HCT116 (cell line): ENCODE results near the gene DIS3L. TPM values are rescaled to one million over a fixed set of nuclear protein-coding genes. Genes with fewer than 3 reads are reported as not detected.

ENCODE experiments used
- ATAC-seq: fragments of 200-7000 bp; cut with Tn5 transposase; 2 replicates; pipeline ENCODE4 v1.9.1; 2020; ENCODE audit warnings: mild to moderate bottlenecking, moderate library complexity
- BruUV-seq: library from RNA; stranded (reverse); fragments of 400-500 nt; replicated peaks from 2 replicates; lab custom pipeline; 2021; lab: Mats Ljungman, UMichigan
- CTCF ChIA-PET: fragments of 300-600 bp; sonication (Branson Sonifier 250); formaldehyde crosslinking; loops from one replicate; lab custom pipeline; 2021; ENCODE audit warnings: antibody characterized with exemption; lab: Charles Lee
- POLR2A ChIA-PET: fragments of 300-600, 350-600 bp; sonication (Branson Sonifier 250); formaldehyde crosslinking; loops from one replicate; lab custom pipeline; 2021; ENCODE audit warnings: antibody characterized with exemption; lab: Charles Lee
- RAD21 ChIA-PET, 2 experiments: fragments of 300-600 bp; sonication (Branson Sonifier 250); formaldehyde crosslinking; loops; one replicate each; lab custom pipeline; 2023; ENCODE audit warnings: low total read pairs in 2 of 2; ENCODE audit not compliant: uncharacterized antibody in 2 of 2, unreplicated experiment in 2 of 2, low non-redundant PET in 1 of 2; lab: Charles Lee
- DNase-seq: peaks from one replicate; pipeline ENCODE4 v3.0.0-alpha.2; 2010; ENCODE audit warnings: low read depth, low spot score
- H2AFZ ChIP-seq: fragments of 200-600 bp; shearing (Covaris generic), sonication (generic); 2 replicates; pipeline ENCODE4 v1.6.1; 2017; ENCODE audit warnings: low read depth, mixed run types, mixed read lengths, antibody characterized with exemption, low read length; ENCODE audit not compliant: poor library complexity, severe bottlenecking
- H3K27ac ChIP-seq: 2 replicates; pipeline ENCODE4 v1.5.1; 2012; ENCODE audit warnings: low read depth, low read length
- H3K27me3 ChIP-seq: fragments of 200-600 bp; sonication (generic); 2 replicates; pipeline ENCODE4 v1.6.1; 2016; ENCODE audit warnings: mixed run types, low read length, mixed read lengths; ENCODE audit not compliant: insufficient read depth
- H3K36me3 ChIP-seq, 2 experiments: fragments of 200-500 bp in 1 of 2; fragments of 200-600 bp in 1 of 2; sonication (Bioruptor generic) in 1 of 2; sonication (generic) in 1 of 2; 2 replicates each; pipeline versions ENCODE4 v1.5.1 to v1.6.1; 2014 to 2016; ENCODE audit warnings: low read length in 2 of 2, inconsistent platforms in 1 of 2, mixed read lengths in 1 of 2, mixed run types in 1 of 2; ENCODE audit not compliant: insufficient read depth in 2 of 2, control insufficient read depth in 1 of 2
- H3K4me1 ChIP-seq, 2 experiments: fragments of 200-600 bp in 1 of 2; sonication (generic) in 1 of 2; 2 replicates each; pipeline versions ENCODE4 v1.5.1 to v1.6.1; 2012 to 2017; ENCODE audit warnings: low read length in 2 of 2, inconsistent platforms in 1 of 2, mild to moderate bottlenecking in 1 of 2, mixed read lengths in 1 of 2, mixed run types in 1 of 2, moderate library complexity in 1 of 2; ENCODE audit not compliant: insufficient read depth in 2 of 2, control insufficient read depth in 1 of 2
- H3K4me2 ChIP-seq: fragments of 200-600 bp; sonication (generic); 2 replicates; pipeline ENCODE4 v1.6.1; 2017; ENCODE audit warnings: mixed run types, low read length, mixed read lengths
- H3K4me3 ChIP-seq, 2 experiments: fragments of 200-600 bp in 1 of 2; sonication (generic) in 1 of 2; replicated peaks in 1 of 2; 2 replicates each; pipeline ENCODE4 v1.5.1; 2011 to 2016; ENCODE audit warnings: low read length in 2 of 2, control low read depth in 1 of 2, low read depth in 1 of 2, mild to moderate bottlenecking in 1 of 2, mixed read lengths in 1 of 2, mixed run types in 1 of 2
- H3K79me2 ChIP-seq: fragments of 200-600 bp; sonication (generic); 2 replicates; pipeline ENCODE4 v1.6.1; 2017; ENCODE audit warnings: mild to moderate bottlenecking, mixed run types, low read length, moderate library complexity, mixed read lengths; ENCODE audit not compliant: insufficient read depth
- H3K9ac ChIP-seq: fragments of 200-600 bp; sonication (generic); 2 replicates; pipeline ENCODE4 v1.6.1; 2016; ENCODE audit warnings: low read length, mixed read lengths
- H3K9me2 ChIP-seq: fragments of 200-600 bp; sonication (generic), shearing (Covaris generic); 2 replicates; pipeline ENCODE4 v1.6.1; 2017; ENCODE audit warnings: mixed run types, mild to moderate bottlenecking, moderate library complexity; ENCODE audit not compliant: insufficient read depth
- H3K9me3 ChIP-seq, 2 experiments: fragments of 200-500 bp in 1 of 2; fragments of 200-600 bp in 1 of 2; sonication (Bioruptor generic) in 1 of 2; sonication (generic) in 1 of 2; 2 replicates each; pipeline ENCODE4 v1.6.1; 2014 to 2017; ENCODE audit warnings: low read length in 2 of 2, mixed read lengths in 2 of 2, inconsistent platforms in 1 of 2, low read depth in 1 of 2, mild to moderate bottlenecking in 1 of 2, mixed run types in 1 of 2, moderate library complexity in 1 of 2; ENCODE audit not compliant: control insufficient read depth in 1 of 2, insufficient read depth in 1 of 2
- H4K20me1 ChIP-seq: fragments of 200-600 bp; sonication (generic), shearing (Covaris generic); 2 replicates; pipeline ENCODE4 v1.6.1; 2017; ENCODE audit warnings: mixed run types, mild to moderate bottlenecking, moderate library complexity; ENCODE audit not compliant: insufficient read depth
- CEBPB ChIP-seq: IDR thresholded peaks from 2 replicates; pipeline ENCODE4 v1.6.1; 2012; ENCODE audit warnings: low read depth
- FOSL1 ChIP-seq: IDR thresholded peaks from 2 replicates; pipeline ENCODE4 v1.6.1; 2012; ENCODE audit warnings: low read depth
- JUND ChIP-seq: IDR thresholded peaks from 2 replicates; pipeline ENCODE4 v1.6.1; 2012
- POLR2AphosphoS5 ChIP-seq: IDR thresholded peaks from 2 replicates; pipeline ENCODE4 v1.6.1; 2011; ENCODE audit warnings: mild to moderate bottlenecking, low read depth, low read length, moderate library complexity
- ZFX ChIP-seq: fragments of 450-650 bp; IDR thresholded peaks from 2 replicates; pipeline ENCODE4 v1.6.1; 2017
- ZNF274 ChIP-seq: fragments of 200-500 bp; sonication (Bioruptor generic); IDR thresholded peaks from 2 replicates; pipeline ENCODE4 v1.6.1; 2014; ENCODE audit warnings: mild to moderate bottlenecking, low read depth, low read length, inconsistent platforms
- intact Hi-C: fragments of 100-400 bp; cut with micrococcal nuclease; formaldehyde crosslinking; loops from 2 replicates; pipeline ENCODE4 v1.10.0; 2022
- total RNA-seq: library from RNA; stranded (reverse); gene quantifications from one replicate; pipeline ENCODE4 v1.2.1, GENCODE V29; 2021; ENCODE audit not compliant: unreplicated experiment
- TF ChIP-seq, protein P1 (sequence below), 3 experiments: fragments of 200-600 bp in 1 of 3; sonication (generic) in 1 of 3; IDR thresholded peaks in 2 of 3; conservative IDR thresholded peaks in 1 of 3; 2 replicates each; pipeline ENCODE4 v1.5.1; 2012 to 2017; ENCODE audit warnings: low read depth in 2 of 3, low read length in 2 of 3, antibody characterized with exemption in 1 of 3, borderline replicate concordance in 1 of 3, control low read depth in 1 of 3, mild to moderate bottlenecking in 1 of 3, mixed read lengths in 1 of 3, mixed run types in 1 of 3, moderate library complexity in 1 of 3; ENCODE audit not compliant: insufficient read depth in 1 of 3
- TF ChIP-seq, protein P2 (sequence below): IDR thresholded peaks from 2 replicates; pipeline ENCODE4 v1.6.1; 2011; ENCODE audit warnings: mild to moderate bottlenecking, low read length, moderate library complexity; ENCODE audit not compliant: insufficient replicate concordance; ENCODE audit errors: extremely low read depth

DIS3L gene
- total RNA-seq, 1 experiment from 2014 or later: 32.2 TPM

DNA sequence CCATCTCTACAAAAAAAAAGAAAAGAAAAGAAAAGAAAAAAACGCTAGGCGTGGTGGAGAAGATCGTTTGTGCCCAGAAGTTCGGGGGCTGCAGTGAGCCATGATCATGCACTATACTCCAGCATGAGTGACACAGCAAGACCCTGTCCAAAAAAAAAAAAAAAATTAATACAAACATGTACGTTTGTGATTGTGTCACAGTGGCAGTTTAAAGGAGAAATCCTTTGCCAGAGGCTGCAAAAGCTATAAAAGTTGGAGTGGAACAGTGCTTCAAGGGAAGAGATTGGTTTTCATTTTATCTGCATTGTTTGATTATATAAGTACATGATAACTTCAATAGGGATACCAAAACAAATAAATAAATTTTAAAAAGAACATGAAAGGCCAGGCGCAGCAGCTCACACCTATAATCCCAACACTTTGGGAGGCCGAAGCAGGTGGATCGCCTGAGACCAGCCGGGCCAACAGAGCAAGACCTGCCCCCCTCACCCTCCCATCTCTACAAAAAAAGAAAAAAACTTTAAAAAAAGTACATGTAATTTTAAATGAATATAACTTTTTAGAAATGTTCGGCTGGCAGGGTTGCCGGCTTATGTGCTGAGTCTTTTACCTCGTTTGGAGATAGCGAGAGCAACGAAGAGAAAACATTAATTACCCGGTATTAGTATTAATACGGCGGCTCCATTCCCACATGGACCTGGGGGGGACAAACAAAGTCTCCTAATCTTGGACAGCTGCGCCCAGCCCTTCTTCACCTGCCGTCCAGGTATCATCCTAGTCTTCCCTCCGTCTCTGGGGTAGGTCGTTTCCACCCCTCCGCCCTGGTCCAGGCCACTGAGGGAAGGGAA, 573 bp upstream of the DIS3L start:
- H3K79me2 ChIP-seq: peaks cover 32% of the 10 kb centered on the region
- peaks cover 17 to 44% of the 10 kb centered on the region in 2 experiments for H3K4me1 ChIP-seq
- H2AFZ ChIP-seq: peak overlapping the region; percentile 72
- no peaks in the 10 kb centered on the region for H4K20me1 ChIP-seq
- peak overlapping the region; percentile 98 for H3K4me2 ChIP-seq
- no peaks in the 10 kb centered on the region for H3K9me2 ChIP-seq
- ATAC-seq (no peak; the same call in 1 of the 2 replicates), DNase-seq (no peak)
- no peaks in the 10 kb centered on the region for H3K9me3 ChIP-seq
- peak overlapping the region; percentile 88 for H3K27ac ChIP-seq
- H3K36me3 ChIP-seq: peaks cover 0 to 4% of the 10 kb centered on the region in 2 experiments; a peak in 1 of 4 replicates
- ChIA-PET POLR2A (interaction anchor here (0.7 to 1.1 kb wide), 2 partner anchors 10 kb away, joined by 3 read pairs; no protein-coding TSS in a partner anchor), RAD21 (no interaction called here), CTCF (no interaction called here)
- intact Hi-C loops: no loop called here
- TSS peak; percentile 71 for BruUV-seq
- H3K27me3 ChIP-seq: no peaks in the 10 kb centered on the region
- TF ChIP-seq FOSL1 (no peak), CEBPB (no peak), ZFX (no peak), JUND (no peak), ZNF274 (no peak), POLR2AphosphoS5 (no peak)
- TF ChIP-seq, protein P1, sequence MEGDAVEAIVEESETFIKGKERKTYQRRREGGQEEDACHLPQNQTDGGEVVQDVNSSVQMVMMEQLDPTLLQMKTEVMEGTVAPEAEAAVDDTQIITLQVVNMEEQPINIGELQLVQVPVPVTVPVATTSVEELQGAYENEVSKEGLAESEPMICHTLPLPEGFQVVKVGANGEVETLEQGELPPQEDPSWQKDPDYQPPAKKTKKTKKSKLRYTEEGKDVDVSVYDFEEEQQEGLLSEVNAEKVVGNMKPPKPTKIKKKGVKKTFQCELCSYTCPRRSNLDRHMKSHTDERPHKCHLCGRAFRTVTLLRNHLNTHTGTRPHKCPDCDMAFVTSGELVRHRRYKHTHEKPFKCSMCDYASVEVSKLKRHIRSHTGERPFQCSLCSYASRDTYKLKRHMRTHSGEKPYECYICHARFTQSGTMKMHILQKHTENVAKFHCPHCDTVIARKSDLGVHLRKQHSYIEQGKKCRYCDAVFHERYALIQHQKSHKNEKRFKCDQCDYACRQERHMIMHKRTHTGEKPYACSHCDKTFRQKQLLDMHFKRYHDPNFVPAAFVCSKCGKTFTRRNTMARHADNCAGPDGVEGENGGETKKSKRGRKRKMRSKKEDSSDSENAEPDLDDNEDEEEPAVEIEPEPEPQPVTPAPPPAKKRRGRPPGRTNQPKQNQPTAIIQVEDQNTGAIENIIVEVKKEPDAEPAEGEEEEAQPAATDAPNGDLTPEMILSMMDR (IDR thresholded peaks at IDR 0.05 in 2 of 3, conservative IDR thresholded peaks at IDR 0.05 in 1 of 3; ENCODE audit: borderline replicate concordance in 1 of 3, insufficient read depth in 1 of 3, low read depth in 2 of 3, low read length in 2 of 3): no peak
- TF ChIP-seq, protein P2, sequence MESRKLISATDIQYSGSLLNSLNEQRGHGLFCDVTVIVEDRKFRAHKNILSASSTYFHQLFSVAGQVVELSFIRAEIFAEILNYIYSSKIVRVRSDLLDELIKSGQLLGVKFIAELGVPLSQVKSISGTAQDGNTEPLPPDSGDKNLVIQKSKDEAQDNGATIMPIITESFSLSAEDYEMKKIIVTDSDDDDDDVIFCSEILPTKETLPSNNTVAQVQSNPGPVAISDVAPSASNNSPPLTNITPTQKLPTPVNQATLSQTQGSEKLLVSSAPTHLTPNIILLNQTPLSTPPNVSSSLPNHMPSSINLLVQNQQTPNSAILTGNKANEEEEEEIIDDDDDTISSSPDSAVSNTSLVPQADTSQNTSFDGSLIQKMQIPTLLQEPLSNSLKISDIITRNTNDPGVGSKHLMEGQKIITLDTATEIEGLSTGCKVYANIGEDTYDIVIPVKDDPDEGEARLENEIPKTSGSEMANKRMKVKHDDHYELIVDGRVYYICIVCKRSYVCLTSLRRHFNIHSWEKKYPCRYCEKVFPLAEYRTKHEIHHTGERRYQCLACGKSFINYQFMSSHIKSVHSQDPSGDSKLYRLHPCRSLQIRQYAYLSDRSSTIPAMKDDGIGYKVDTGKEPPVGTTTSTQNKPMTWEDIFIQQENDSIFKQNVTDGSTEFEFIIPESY: no peak
- peak overlapping the region; percentile 67 for H3K4me3 ChIP-seq
- H3K9ac ChIP-seq: peak overlapping the region; percentile 80
